ENCODE data around the gene CTSO.
A peak's percentile ranks its signal among the peaks of the same experiment; 100 is the strongest.

Gene CTSO

GRCh38 chr4:155887847-155888570 is 65.7 kb downstream of the CTSO start:
- no peak for DNase-seq (ENCODE audit: low read depth)
- H3K4me3 ChIP-seq (ENCODE audit: low read depth, low read length): no peak overlapping the region
- TF ChIP-seq CTCF (IDR thresholded peaks at IDR 0.05; ENCODE audit: insufficient read depth, low read depth, low read length, missing control alignments): no peak

- DNase-seq (ENCODE audit: low read depth): no peak
- H3K4me3 ChIP-seq (ENCODE audit: low read depth, low read length): no peak overlapping the region
- TF ChIP-seq CTCF (IDR thresholded peaks at IDR 0.05; ENCODE audit: insufficient read depth, low read depth, low read length, missing control alignments): no peak
Observed at GRCh38 chr4:155887045-155887444, 66.6 kb downstream of the CTSO start.

- no peak overlapping the region for H3K4me3 ChIP-seq (ENCODE audit: low read depth, low read length)
- TF ChIP-seq CTCF (IDR thresholded peaks at IDR 0.05; ENCODE audit: insufficient read depth, low read depth, low read length, missing control alignments): no peak
- DNase-seq (ENCODE audit: low read depth): no peak
Observed at GRCh38 chr4:155885666-155886065, 68.0 kb downstream of the CTSO start.

GRCh38 chr4:155883895-155884294 is 69.8 kb downstream of the CTSO start:
- H3K4me3 ChIP-seq (ENCODE audit: low read depth, low read length): no peak overlapping the region
- TF ChIP-seq CTCF (IDR thresholded peaks at IDR 0.05; ENCODE audit: insufficient read depth, low read depth, low read length, missing control alignments): no peak
- no peak for DNase-seq (ENCODE audit: low read depth)

- peak; percentile 56 for DNase-seq (ENCODE audit: low read depth)
- no peak for TF ChIP-seq CTCF (IDR thresholded peaks at IDR 0.05; ENCODE audit: insufficient read depth, low read depth, low read length, missing control alignments)
- peak overlapping the region; percentile 13; the same call in 1 of the 2 replicates for H3K4me3 ChIP-seq (ENCODE audit: low read depth, low read length)
Observed at GRCh38 chr4:155881555-155881954, 72.1 kb downstream of the CTSO start.

- DNase-seq (ENCODE audit: low read depth): no peak
- no peak for TF ChIP-seq CTCF (IDR thresholded peaks at IDR 0.05; ENCODE audit: insufficient read depth, low read depth, low read length, missing control alignments)
- H3K4me3 ChIP-seq (ENCODE audit: low read depth, low read length): no peak overlapping the region
Observed at GRCh38 chr4:155879767-155880166, 73.9 kb downstream of the CTSO start.

GRCh38 chr4:155878611-155879010 is 75.1 kb downstream of the CTSO start:
- H3K4me3 ChIP-seq (ENCODE audit: low read depth, low read length): no peak overlapping the region
- TF ChIP-seq CTCF (IDR thresholded peaks at IDR 0.05; ENCODE audit: insufficient read depth, low read depth, low read length, missing control alignments): no peak
- no peak for DNase-seq (ENCODE audit: low read depth)
